ENCODE data around the gene SALL1.

DNA sequence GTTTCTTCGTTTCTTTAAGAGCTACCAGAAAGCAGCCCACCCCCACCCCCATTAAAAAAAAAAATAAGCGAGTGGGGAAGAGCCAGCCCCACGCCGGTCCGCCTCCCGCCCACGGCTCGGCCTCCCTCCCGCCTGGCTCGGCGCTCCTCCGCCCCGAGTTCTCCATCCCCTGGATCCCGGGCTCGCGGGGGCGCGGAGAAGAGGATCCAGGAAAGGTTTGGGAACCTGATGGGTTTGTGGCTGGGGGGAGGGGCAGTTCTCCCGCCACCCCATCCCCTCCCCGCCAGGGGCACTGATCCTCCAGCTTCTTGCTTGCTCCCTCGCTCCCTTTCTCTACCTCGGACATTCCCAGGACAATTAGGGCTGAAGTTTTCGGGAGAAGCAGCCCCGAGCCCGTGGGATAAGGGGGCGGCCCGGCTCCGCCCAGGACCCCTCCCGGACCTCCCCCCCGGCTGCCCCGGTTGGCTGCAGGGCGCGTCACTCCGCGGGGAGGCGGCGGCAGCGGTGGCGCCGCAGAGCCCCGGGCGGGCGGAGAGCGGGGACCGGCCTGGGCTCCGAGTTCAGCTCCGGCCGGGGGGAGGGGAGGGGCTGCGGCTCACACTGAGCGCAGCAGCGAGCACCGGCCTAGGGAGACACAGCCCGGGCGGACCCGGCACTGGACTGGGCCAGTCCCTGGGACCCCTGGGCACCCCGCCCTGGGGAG, 1.0 kb upstream of the SALL1 start:
- TF ChIP-seq, protein P1, sequence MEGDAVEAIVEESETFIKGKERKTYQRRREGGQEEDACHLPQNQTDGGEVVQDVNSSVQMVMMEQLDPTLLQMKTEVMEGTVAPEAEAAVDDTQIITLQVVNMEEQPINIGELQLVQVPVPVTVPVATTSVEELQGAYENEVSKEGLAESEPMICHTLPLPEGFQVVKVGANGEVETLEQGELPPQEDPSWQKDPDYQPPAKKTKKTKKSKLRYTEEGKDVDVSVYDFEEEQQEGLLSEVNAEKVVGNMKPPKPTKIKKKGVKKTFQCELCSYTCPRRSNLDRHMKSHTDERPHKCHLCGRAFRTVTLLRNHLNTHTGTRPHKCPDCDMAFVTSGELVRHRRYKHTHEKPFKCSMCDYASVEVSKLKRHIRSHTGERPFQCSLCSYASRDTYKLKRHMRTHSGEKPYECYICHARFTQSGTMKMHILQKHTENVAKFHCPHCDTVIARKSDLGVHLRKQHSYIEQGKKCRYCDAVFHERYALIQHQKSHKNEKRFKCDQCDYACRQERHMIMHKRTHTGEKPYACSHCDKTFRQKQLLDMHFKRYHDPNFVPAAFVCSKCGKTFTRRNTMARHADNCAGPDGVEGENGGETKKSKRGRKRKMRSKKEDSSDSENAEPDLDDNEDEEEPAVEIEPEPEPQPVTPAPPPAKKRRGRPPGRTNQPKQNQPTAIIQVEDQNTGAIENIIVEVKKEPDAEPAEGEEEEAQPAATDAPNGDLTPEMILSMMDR (IDR thresholded peaks at IDR 0.05) = no peak
- TF ChIP-seq, protein P2, sequence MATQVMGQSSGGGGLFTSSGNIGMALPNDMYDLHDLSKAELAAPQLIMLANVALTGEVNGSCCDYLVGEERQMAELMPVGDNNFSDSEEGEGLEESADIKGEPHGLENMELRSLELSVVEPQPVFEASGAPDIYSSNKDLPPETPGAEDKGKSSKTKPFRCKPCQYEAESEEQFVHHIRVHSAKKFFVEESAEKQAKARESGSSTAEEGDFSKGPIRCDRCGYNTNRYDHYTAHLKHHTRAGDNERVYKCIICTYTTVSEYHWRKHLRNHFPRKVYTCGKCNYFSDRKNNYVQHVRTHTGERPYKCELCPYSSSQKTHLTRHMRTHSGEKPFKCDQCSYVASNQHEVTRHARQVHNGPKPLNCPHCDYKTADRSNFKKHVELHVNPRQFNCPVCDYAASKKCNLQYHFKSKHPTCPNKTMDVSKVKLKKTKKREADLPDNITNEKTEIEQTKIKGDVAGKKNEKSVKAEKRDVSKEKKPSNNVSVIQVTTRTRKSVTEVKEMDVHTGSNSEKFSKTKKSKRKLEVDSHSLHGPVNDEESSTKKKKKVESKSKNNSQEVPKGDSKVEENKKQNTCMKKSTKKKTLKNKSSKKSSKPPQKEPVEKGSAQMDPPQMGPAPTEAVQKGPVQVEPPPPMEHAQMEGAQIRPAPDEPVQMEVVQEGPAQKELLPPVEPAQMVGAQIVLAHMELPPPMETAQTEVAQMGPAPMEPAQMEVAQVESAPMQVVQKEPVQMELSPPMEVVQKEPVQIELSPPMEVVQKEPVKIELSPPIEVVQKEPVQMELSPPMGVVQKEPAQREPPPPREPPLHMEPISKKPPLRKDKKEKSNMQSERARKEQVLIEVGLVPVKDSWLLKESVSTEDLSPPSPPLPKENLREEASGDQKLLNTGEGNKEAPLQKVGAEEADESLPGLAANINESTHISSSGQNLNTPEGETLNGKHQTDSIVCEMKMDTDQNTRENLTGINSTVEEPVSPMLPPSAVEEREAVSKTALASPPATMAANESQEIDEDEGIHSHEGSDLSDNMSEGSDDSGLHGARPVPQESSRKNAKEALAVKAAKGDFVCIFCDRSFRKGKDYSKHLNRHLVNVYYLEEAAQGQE (IDR thresholded peaks at IDR 0.05; ENCODE audit: insufficient read depth in 1 of 2, low read depth in 2 of 2, low read length in 1 of 2) = no peak
- TF ChIP-seq POLR2AphosphoS5 (IDR thresholded peaks at IDR 0.05; ENCODE audit: low read depth, low read length) (no peak), TCF7L2 (IDR thresholded peaks at IDR 0.05; ENCODE audit: low read depth, low read length) (no peak), SIN3A (IDR thresholded peaks at IDR 0.05; ENCODE audit: borderline replicate concordance, insufficient read depth, low read depth, low read length) (no peak)
